Epithelial cell of esophagus (primary cell): ENCODE measurements around the gene RASSF7.

Source experiments
- DNase-seq: peaks from one replicate; pipeline ENCODE4 v3.0.0; 2010; ENCODE audit warnings: low read depth
- H3K4me3 ChIP-seq: 2 replicates; pipeline ENCODE4 v1.5.1; 2011; ENCODE audit warnings: mild to moderate bottlenecking, low read length, control low read depth
- CTCF ChIP-seq: IDR thresholded peaks from 2 replicates; pipeline ENCODE4 v1.5.1; 2011; ENCODE audit warnings: low read depth, mild to moderate bottlenecking, low read length, control low read depth, inconsistent platforms; ENCODE audit not compliant: insufficient read depth; ENCODE audit errors: missing control alignments

Gene RASSF7

GRCh38 chr11:592918-593317 lies 32.1 kb downstream of the RASSF7 start:
- H3K4me3 ChIP-seq: no peak overlapping the region
- DNase-seq: no peak
- TF ChIP-seq CTCF: no peak

DNA sequence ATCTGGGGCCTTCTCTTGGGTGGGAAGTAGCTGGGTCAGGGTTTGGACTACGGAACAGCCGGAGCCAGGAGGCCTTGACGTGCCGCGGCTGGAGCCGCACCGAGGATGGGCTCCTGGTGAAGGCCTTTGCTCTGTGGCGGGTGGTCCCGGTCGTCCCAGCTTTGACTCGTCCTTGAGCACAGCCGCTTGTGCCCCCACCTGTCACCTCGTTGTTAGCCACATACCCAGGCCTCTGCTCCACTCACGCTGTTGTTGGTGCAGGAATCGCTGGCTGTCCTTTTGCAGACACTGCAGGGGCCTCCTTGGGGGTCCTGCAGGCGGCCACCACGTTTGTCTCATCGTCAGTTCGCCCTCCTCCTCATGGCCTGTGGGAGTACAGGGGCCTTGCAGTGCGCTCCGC lies 32.6 kb downstream of the RASSF7 start:
- TF ChIP-seq CTCF: no peak
- no peak overlapping the region for H3K4me3 ChIP-seq
- no peak for DNase-seq

GRCh38 chr11:595400-595799 lies 34.6 kb downstream of the RASSF7 start:
- no peak for TF ChIP-seq CTCF
- no peak overlapping the region for H3K4me3 ChIP-seq
- no peak for DNase-seq

DNA sequence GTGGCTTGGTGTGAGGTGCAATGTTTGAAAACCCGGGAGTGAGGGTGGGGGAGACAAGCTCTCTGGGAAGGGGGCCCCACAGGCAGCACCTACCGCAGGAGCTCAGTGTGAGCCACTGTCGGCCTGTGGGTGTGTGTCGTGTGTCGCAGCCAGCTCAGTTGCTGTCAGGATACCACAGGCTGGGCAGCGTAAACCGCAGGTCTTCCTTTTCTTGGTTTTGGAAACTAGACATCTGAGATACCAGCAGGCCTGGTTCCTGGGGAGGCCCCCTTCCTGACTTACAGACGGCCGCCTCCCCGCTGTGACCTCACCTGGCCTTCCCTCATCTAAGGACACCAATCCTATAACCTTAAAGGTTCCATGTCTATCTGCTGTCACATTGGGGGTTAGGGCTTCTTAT lies 35.6 kb downstream of the RASSF7 start:
- no peak overlapping the region for H3K4me3 ChIP-seq
- no peak for TF ChIP-seq CTCF
- no peak for DNase-seq

DNA sequence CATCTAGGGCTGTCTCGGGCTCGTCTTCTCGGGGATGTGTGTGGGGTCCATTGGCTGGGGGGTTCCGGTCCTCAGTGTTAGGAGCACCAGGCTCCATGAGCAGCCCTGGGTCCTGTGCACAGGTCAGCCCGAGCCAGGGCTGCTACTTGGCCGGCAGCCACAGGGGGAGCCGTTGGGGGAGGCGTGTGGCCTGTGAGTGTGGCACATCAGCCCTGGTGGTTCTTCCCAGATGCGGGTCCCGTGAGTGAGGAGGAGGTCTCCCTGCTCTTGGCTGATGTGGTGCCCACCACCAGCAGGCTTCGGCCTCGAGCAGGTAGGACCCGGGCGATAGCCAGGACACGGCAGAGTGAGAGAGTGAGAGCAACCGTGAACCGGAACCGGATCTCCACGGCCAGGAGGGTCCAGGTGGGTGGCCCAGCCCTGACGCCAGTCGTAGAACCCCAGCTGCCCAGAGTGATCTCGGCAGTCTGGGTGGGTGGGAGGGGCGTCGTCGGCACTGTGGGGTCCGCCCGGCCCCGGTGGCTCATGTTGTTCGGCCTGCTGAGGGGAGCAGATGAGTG lies 36.5 kb downstream of the RASSF7 start:
- TF ChIP-seq CTCF: no peak
- no peak for DNase-seq
- no peak overlapping the region for H3K4me3 ChIP-seq

DNA sequence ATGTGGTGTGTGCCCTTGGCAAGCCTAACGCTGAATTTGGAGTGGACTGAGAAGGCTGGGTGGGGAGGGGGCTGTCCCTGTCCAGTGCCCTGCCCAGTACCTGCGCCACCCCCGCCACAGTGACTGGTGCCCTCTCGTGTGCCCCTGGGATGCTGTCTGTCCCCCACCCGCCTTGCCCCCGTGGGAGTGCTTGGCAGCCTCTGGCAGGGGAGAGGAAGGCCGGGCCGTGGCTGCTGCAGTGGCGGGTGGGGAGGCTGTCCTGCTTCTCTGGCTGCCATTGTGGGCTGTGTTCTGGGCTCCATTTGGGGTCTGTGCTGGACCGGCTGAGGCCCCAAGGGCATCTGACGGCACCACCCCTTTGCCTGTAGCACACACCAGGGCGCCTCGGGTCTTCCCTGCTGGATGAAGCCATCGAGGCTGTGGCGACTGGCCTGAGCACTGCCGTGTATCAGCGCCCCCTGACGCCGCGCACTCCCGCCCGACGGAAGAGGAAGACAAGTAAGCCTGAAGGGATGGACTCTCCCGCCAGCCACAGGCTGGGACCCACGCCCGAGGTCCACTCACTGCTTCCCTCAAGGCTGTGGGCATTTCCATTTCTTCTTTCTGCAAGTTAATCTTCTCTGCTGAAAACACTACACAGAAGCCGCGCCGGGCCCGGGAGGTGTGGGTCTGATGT lies 37.4 kb downstream of the RASSF7 start:
- no peak for TF ChIP-seq CTCF
- H3K4me3 ChIP-seq: no peak overlapping the region
- no peak for DNase-seq
